GM21529 (cell line): Measurements from ENCODE around the gene TRPT1.

Source experiments
- ATAC-seq: cut with Tn5 transposase; IDR thresholded peaks from one replicate; pipeline ENCODE4 v1.9.1; 2021; ENCODE audit not compliant: unreplicated experiment

The TRPT1 gene

GRCh38 chr11:64210301-64211020 is 15.5 kb downstream of the TRPT1 start:
- no peak for ATAC-seq

- no peak for ATAC-seq
Observed at GRCh38 chr11:64209563-64209843, 16.5 kb downstream of the TRPT1 start.

- no peak for ATAC-seq
Observed at GRCh38 chr11:64208796-64209562, 17.0 kb downstream of the TRPT1 start.

- ATAC-seq = no peak
Observed at GRCh38 chr11:64208086-64208795, 17.7 kb downstream of the TRPT1 start.

DNA sequence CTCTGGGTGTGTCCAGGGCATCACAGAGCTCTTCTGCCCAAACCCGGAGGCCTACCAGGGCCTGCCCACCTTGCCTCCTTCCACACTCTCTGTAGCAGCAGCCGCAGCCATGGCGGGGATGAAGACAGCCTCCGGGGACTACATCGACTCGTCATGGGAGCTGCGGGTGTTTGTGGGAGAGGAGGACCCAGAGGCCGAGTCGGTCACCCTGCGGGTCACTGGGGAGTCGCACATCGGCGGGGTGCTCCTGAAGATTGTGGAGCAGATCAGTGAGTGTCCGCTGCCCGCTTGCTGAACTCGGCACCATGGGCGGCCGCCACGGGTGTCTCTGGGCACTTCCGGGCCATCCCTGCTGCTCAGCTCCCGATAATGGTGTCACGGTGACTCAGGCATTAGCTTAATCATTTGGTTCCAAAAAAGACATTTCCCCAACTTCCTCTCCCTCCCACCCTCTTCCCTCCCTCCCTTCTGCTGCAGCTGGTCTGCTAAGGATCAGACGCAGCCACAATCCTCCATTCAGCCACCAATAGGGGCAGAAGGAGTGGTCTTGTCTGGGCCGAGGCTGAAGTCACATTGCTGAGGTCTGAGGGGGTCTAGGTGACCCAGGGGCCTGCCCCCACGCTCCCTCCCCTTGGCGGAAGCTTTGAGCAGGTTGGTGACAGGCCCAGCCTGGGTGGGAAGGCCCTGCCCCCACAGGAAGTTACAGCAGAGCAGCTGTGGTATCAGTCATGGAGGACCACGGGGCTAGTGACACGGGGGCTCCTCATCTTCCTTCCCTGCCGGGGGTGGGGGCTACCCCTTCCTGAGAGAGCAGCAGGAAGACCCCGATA is 18.5 kb downstream of the TRPT1 start:
- peak; percentile 62 for ATAC-seq

GRCh38 chr11:64206457-64207255 is 19.3 kb downstream of the TRPT1 start, which contains the start of gene FERMT3:
Gene FERMT3, plus strand, starts transcription at chr11:64206721. Its CDS starts 644 bp downstream, at chr11:64207365.
- peak; percentile 47 for ATAC-seq

DNA sequence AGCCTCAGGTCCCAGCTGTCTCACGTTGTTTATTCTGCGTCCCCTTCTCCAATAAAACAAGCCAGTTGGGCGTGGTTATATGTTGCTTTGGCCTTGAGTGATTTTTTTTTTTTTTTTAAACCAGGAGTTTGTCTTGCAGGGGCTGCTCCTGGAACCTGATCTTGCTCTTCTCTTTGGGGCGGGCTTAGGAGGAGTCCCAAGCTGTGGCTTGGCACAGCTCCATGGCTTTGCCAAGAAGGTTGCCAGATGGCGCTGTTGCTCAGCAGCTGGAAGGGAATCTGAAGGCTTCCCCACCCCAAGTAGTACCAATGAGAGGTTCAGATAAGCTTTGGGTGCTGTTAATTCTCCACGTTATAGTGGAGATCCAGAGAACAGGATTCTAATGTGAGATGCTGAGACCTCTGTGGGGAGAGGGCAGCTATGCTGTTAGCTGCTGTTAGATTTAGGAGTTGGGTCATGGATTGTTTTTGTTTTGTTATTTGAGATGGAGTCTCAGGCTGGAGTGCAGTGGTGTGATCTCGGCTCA is 21.5 kb downstream of the TRPT1 start:
- ATAC-seq = no peak

- no peak for ATAC-seq
Observed at GRCh38 chr11:64204080-64204440, 21.9 kb downstream of the TRPT1 start.

- ATAC-seq = no peak
Observed at GRCh38 chr11:64203421-64204079, 22.4 kb downstream of the TRPT1 start.

DNA sequence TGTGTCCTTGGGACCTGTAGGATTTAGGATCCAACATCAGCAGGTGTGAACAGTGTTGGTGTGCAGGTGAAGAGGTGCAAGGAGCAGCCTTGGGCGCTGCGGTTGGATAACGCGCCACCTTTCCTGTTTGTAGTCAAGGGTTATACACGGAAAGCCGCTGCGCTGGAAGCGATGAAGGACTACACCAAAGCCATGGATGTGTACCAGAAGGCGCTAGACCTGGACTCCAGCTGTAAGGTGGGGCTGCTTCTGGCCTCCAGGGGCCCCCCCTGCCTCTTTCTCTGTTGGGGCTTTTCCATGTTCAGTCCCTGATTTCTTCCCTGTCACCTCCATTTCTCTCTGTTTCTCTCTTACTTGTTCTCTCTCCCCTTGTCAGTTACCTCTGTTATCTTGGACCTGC is 23.0 kb downstream of the TRPT1 start:
- ATAC-seq = no peak

- ATAC-seq = no peak
Observed at GRCh38 chr11:64201543-64201942, 24.4 kb downstream of the TRPT1 start.

GRCh38 chr11:64198511-64198910 is 27.5 kb downstream of the TRPT1 start:
- no peak for ATAC-seq

GRCh38 chr11:64196626-64197025 is 29.4 kb downstream of the TRPT1 start:
- no peak for ATAC-seq

DNA sequence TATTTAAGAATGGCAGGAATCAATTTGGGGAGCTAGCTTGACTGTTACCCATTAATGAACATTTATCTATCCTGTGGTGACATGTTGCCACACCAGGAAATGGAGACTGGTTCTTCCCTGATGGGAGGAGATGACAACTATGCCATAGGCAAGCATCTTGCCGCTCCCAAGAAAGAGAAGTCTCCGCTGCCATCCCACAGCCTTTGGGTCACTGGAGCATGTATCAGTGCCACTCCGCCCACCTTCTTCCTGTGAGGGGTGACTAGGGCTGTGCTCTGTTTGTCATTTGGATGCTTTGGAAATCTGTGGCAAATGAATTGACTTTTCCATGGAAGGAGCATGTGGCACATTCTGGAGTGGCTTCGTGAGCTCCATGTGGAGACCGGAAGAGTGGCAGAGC is 33.6 kb downstream of the TRPT1 start:
- ATAC-seq = no peak

- ATAC-seq = no peak
Observed at GRCh38 chr11:64186492-64187165, 39.4 kb downstream of the TRPT1 start.

DNA sequence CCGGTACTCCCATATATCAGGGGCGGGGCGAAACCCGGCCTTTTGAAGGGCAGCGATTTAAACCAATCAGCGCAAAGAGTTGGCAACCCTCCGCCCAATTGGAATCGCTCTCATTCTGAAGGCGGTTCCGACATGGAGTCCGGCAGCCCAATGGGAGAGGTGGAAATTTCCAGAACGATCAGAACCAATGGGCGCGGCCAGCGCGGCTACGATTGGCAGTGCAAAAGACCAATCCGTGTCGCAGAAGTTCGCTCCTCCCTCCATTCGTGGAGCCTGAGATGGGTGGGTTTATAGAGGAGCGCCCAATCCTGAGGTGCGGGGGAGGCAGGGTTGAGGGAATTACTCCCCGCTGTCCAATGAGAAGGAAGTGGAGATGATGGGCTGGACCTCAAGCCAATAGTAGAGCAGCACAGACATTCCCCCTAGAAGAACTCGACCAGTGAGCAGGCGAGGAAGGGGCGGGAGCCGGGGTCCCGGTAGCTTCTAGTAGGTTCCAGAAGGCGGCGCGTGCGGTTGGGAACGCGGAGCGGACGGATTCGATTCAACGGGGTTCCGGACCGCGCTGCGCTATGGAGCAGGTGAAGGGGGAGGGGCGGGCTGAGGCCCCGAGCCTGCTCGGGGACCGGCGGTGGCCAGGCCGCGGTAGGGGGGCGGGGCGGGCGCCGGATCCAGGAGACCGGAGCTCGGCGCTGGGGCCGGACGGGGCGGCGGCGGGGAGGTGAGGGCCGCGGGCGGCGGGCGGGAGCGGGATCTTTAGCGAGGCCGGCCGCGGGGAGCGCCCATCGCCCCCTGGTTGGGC is 40.1 kb downstream of the TRPT1 start, which contains the start of gene STIP1:
TSS of gene STIP1 (plus strand) at position 479 of the 799 bp plus-strand sequence. CDS start at position 570, 91 bp downstream.
- peak; percentile 77 for ATAC-seq

DNA sequence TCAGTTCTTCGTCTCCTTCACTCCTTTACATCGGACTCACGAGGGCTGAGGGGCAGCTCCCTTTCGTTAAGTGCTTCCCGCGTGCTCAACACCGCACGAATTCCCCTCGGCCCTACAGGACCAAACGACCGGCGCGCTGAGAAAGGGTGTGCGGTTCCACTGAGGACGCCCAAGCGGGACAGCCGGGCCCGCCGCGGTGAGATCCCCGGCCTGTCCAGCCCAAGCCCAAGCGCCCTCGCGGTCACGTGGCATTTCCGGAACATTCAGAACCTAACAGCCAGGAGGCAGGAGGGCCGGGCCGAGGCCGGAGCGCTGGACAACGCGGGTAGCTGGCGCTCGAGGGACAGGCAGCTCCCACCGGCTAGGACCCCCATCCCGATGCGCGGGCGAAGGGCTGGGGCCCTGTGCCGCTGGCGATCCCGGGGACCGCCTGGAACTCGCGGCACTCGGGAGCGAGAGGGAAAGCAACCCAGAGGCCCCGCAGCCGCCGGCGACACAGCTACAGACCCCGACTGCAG is 40.8 kb downstream of the TRPT1 start:
- peak; percentile 20 for ATAC-seq

GRCh38 chr11:64183890-64184289 is 42.1 kb downstream of the TRPT1 start:
- ATAC-seq = no peak
